EL (cell line): ENCODE data around the gene B4GALT7.

Experiments
- DNase-seq: peaks from one replicate; pipeline ENCODE4 v3.0.0-alpha.2; 2016

Gene B4GALT7

DNA sequence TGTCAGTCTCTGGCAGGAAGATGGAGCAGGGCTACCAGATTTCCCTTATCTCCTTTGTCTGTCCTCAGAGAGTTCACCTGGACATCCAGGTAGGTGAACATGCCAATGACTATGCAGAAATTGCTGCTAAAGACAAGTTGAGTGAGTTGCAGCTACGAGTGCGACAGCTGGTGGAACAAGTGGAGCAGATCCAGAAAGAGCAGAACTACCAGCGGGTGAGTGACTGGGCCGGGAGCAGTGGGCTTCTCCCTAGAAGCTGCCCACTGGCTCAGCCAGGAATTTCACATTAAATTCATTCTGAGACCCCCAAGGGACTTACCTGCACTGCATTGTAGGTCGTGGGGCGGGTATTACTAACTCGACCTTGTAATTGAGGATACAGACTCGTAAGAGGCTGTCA, 5.9 kb upstream of the B4GALT7 start:
- DNase-seq, result no peak

DNA sequence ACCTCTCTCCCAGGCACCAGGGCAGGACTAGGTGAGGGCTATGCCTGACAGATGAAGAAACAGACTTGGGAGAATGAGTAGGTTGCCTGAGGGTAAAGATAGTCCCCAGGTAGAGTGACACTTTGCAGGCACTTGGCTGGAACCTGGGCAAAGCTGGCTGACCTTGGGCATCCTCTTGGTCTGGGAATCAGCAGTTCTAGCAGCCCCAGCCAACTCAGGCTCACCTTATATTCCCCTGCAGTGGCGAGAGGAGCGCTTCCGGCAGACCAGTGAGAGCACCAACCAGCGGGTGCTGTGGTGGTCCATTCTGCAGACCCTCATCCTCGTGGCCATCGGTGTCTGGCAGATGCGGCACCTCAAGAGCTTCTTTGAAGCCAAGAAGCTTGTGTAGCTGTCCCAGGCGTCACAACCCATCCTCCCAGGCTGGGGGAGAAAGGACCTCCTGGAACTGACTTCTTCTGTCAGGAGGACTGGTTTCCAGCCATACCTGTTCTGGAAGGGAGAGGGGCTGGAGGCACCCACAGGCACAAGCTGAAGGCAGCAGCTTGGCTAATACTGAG, 4.8 kb upstream of the B4GALT7 start:
- DNase-seq, result no peak

DNA sequence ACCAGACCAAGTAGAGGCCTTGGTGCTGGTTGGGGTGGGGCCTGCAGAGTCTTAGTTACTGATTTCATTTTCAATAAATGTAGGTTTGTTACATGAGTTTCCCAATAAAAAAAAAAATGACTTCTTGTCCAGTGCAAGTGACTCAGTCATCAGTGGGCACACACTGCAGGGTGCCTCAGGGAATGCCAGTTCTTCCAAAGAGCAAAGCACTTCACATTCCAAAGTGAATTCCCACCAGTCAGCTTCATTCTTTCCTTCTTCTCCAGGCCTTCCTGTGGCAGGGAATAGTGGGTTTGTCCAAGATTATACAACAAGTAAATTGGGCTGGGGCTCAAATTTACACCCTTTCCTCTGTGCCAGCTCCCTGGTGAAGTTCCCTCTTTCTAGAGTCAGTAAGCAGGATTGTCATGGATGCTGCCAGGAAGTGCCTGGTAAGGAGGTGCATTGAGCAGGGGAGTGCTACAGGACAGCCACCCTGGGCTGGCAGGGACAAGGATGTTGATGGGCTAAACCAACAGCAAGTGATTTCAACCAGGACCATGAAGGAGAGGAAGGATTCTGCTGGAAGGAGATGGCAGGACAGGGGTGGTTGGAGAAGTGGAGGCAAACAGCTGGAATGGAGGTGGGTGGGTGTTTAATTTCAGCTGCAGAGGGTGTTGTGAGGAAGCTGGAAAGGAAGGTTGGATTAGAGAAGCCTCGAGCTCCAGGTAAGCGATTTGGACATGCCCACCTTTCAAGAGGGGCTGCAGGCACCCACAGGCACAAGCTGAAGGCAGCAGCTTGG, 3.7 kb upstream of the B4GALT7 start:
- DNase-seq, result no peak

DNA sequence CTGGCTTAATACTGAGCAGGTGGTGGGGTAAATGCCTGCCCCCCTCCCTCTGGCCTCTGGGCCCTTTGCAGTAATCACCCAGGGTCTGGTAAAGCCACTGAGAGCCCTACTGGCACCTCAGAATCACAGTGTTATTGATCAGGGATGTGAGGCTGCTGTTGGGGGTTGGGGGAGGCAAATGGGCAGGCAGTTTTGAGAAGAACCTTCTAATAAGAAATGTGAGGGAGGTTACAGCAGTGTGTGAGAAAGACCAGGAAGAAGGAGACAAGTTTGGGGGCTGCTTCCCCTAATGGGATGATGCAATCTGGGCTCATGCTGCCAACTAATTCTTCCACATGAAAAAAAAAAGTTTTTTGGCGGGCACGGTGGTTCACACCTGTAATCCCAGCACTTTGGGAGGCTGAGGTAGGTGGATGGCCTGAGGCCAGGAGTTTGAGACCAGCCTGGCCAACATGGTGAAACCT, 3.1 kb upstream of the B4GALT7 start:
- no peak for DNase-seq

DNA sequence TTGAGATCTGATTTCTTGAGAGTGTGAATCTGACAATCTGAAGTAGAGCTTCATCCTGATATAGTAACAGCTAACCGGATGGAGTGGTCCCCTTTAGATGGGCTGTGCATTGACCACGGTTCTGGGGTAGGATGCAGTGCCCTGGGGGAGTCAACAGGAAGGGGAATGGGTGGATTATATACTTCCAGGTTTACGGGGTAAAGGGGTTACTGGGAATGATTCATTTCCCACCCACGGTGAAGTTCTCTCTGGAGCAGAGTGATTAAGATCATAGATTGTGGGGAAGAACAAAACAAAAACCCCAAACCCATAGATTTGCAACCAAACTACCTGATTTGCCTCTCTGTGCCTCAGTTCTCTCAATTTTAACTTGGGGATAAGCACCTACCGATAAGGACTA, 1.5 kb upstream of the B4GALT7 start:
- DNase-seq, result peak; percentile 29

DNA sequence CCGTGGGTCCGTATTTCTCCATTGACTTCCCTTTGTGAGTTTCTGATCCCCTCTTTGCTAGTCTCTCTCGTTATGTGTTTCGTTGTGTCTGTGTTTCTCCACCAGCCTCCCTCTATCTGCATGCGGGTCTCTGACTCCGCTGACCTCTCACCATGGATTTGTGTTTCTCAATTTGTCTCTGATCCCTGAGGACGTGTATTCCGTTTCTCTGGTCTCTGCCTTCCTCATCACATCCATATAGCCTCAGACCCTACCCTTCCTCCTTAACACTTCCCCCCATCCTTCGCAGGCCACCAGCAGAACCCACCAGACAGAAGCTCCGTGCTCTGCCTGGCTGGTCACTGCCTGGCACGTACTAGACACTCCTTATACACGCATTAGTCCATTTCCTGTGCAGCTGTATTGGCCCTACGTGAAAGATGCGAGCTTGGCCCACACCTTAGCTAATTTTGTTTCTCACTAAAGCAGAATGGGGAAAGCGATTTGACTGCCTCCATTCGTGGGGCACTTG, 631 bp downstream of the B4GALT7 start:
- peak; percentile 37 for DNase-seq

DNA sequence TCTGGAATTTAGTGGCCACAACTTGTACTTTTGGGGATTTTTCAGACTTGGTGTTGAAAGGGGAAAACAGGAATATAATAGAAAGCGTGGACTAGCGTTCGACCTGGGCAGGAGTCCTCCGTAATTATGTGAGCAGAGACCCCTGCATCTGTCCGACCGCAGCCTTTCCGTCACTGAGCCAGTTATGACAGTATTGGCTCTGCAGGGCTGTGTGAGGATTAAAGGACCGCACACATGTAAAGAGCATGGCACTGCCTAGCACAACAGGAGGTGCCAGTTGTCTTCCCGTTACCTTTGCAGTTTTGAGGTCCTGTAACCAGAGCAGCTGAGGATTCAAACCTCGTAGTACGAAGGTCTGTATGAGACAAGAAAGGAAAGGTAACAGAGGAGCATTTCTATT, 1.2 kb downstream of the B4GALT7 start:
- DNase-seq, result no peak

DNA sequence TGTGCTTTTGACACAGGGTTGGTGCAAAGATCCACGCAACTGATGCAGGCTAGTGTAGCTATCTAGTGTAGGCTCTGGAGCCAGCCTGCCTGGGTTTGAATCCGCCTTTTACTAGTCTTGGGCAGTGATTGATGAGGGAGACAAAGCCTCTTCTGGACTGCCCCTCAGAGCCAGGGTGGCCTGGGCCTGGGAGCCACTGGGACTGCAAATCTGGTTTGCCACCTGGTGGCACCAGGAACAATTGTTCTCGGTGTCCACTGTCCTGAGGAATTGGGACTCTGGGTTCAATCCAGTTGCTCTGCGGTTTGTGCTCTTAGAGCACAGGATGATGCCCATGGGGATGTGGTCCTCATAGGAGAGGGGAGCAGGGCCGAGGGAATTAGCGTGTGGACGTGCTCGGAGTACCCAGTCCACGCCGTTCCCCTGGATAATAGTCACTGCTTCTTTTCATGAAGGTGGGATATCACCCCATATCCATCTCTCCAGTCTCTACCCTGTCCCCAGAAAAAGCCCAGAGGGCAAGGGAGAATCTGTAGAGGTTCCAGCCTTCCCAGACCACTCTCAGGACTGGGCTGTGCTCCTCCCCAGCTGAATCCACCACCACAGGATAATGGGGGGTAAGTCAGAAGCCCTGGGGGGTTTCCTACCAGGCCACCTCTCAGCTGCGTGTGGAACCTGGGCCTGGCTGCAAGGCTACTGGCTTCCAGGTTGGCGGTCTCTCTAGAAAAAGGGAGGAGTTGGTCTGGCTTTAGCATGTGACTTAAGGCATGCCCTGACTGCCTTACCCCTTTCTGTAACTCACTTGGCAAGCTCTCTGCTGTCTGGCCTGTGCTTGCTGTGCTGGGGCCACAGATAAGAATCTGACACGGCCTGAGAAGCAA, 1.9 kb downstream of the B4GALT7 start:
- no peak for DNase-seq

DNA sequence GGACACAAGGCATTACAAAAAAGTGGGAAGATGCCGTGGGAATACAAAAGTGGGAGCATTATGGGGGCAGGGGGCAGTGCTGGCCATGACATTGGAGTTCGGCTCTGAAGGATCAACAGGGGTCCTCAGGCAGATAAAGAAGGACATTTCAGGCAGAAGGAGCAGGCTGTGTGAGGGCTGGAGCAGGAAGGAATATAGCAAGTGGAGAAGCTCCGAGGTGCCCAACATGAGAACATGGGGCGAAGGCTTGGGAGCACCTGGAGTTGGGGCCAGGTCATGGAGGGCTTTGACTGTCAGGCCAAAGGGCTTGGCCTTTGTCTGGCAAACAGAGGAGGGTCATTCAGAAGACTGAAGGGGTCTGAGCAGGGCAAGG, 2.5 kb downstream of the B4GALT7 start:
- no peak for DNase-seq

DNA sequence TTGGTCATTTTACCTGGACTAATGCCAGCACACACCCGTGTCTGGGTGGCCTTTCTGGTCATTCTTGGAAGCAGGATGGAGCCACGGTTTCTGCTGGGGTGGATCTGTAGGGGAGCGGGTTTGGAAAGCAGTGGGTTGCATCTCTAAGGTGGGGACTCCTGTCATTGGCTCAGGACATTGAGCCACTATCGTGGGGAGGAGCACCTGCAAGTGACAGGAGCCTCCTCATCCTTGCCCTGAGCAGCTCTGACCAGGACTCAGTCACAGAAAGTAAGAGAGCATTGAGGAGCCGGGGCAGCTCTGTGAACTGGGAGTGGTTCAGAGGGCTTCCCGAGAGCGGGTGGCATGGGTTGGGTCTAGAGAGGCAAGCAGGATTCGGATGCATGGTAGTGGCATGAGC, 3.7 kb downstream of the B4GALT7 start:
- no peak for DNase-seq

DNA sequence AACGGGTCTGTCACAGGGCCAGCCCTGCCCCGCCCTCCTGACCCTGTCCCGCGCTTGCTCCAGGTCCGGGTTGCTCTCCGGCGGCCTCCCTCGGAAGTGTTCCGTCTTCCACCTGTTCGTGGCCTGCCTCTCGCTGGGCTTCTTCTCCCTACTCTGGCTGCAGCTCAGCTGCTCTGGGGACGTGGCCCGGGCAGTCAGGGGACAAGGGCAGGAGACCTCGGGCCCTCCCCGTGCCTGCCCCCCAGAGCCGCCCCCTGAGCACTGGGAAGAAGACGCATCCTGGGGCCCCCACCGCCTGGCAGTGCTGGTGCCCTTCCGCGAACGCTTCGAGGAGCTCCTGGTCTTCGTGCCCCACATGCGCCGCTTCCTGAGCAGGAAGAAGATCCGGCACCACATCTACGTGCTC, 4.2 kb downstream of the B4GALT7 start:
- no peak for DNase-seq

DNA sequence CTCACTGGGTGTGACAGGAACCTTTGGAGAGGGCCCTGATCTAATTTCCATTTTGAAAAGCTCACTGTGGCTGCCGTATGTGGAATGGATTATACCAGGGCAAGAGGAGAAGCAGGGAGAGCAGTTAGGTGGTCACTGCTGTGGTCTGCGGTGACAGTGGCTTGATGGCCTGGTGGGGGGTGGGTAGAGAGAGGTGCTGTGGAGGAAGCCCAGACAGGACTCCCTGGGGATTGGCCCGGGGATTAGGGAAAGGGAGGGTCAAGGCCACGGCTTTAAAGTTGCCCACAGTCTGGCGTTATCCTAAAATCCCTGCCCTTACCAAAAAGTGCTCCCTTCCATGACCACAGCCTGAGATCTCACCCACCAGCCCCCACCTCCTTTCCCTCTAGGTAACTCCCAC, 4.7 kb downstream of the B4GALT7 start:
- DNase-seq, result no peak

DNA sequence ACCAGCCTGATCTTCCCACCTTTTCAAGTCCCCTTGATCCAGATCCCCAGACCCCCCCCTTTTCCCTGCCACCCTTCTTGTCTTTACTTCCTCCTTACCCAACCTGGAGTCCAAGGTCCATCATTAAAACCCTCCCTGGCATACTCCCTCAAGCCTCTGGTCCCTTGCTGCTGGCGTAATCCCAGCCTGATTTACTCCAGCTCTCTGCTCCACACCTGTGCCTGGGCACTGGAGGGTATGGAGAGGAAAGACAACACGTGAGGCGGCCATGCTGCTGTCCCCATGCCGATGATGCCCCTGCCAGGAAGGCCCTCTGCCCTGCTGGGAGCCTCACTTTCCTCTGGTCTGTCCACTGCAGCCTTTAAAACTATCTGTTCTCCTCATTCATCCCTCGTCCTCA, 5.1 kb downstream of the B4GALT7 start:
- no peak for DNase-seq

DNA sequence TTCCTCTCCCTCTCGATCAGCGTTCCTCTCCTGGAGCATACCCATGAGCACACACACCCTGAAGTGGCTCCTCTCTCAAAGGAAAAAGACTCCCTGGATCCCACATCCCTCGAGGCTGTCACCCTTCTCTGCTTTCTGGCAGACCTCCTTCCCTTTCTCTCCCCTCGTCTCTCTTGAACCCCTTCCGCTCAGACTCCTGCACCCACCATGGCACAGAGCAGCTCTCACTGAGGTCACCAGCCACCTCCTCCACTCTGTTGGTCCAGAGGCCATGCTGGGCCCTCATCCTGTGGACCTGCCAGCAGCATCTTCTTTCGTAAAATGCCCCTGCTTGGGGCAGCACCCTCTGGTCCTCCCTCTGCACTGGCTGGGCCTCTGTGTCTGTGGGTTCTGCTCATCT, 5.7 kb downstream of the B4GALT7 start:
- DNase-seq, result no peak

DNA sequence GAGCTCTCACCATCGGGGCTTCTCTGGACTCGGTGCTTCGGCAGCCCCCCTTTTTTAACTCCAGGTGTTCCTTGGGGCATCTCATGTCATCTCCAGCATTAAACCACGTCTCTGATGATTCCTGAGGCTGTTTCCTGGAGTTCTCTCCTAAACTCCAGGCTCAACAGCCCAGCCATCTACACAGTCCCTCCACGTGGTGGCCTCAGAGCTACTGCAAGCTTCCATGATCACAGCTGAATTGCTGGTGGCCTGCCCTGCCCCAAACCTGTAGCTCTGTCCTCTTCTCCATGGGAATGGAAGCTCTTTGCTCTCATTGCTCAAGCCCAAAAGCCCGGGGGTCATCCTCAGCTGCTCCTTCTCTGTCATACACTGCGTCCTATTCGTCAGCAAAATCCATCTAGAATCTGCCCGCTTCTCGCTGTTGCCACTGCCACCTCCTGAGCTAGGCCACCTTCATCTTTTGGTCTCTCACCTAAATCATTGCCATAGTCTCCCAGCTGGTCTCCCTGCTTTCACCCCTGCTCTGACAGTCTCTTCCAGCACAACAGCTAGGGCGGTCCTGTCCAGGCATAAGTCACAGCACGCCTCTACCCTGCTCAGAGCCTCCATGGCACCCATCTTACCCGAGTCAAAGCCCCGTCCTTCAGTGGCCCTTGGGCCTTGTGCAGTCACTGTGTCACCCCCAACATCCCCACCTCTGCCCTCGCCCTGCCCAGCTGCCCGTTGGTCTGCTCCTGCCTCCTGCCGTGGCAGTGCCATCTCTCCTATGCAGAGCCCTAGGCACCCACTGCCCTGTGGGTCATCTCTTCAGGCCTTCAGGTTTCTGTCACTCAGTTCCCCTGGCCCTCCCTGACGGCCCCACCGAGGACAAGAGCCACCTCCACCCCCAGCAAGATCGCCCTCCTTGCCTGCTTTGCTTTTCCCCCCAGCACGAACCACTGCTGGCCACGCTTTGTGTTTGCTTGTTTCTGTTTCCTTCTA, 6.4 kb downstream of the B4GALT7 start:
- no peak for DNase-seq

DNA sequence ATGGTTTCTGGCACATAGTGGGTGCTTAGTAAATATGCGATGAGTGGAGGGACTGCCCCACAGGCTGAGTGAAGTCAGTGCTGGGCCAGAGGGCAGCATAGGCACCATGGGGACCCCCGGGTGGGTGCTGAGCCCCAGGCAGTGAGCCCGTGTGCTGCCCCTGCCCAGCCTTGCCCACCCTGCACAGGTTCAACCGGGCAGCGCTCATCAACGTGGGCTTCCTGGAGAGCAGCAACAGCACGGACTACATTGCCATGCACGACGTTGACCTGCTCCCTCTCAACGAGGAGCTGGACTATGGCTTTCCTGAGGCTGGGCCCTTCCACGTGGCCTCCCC, 7.2 kb downstream of the B4GALT7 start:
- no peak for DNase-seq

DNA sequence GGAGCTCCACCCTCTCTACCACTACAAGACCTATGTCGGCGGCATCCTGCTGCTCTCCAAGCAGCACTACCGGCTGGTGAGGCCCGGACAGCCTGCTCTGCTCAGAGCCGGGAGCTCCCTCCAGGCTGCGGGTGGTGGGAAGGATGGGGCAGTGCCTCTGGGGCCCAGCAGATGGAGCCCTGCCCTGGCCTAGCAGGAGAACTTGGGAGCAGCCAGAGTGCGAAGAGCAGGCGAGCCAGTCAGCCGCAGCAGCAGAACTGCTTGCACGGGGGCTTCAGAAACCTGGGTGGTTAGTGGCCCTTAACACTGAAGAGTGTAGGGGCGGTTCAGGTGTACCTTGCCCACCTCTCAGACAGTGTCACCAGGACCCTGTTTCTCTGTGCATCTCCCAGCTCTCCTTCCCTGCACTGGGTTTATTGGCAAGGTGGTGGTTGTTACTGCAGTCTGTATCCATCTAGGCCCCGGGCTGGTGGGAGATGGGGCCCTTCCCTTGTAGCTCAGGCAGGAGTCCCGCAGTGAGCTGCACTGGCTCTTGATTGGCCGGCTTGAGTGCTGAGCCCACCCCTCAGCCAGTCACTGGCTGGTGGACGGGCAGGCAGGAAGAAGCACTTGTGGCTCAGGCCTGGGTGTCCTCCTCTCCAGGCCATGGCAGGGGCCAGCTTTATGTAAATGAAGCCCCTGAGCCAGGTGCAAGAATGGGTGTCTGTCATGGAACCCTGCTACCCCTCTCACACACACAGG, 7.7 kb downstream of the B4GALT7 start:
- peak; percentile 74 for DNase-seq

DNA sequence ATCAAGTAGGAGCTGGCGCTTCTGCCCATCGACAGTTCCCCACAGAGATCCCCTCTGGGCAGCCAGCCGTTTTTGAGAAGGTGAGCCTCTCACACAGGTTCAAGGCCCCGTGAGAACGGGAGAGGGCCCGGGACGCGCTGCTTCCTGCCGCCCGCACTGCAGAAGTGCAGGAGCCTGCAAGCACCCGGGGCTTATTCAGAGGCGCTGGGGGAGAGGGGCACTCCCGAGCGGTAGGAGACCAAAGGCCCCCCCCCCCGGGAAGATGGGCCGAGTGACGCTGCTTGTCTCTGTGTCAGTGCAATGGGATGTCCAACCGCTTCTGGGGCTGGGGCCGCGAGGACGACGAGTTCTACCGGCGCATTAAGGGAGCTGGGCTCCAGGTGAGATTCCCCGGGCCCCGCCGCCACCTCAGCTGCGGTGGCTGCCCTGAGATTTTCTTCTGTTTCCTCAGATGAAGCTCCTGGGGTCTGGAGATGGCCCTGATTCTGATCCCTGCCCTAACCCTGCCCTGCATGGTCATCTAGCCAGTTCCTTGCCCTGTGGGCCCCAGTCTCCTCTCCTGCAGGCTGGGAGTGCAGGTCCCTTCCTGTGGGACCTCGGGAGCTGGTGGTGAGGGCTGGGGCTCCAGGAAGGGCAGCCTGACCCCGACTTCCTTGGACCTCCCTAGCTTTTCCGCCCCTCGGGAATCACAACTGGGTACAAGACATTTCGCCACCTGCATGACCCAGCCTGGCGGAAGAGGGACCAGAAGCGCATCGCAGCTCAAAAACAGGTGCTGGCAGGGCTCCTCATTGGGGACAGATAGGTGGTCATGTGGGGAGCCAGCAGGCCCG, 8.5 kb downstream of the B4GALT7 start:
- no peak for DNase-seq

DNA sequence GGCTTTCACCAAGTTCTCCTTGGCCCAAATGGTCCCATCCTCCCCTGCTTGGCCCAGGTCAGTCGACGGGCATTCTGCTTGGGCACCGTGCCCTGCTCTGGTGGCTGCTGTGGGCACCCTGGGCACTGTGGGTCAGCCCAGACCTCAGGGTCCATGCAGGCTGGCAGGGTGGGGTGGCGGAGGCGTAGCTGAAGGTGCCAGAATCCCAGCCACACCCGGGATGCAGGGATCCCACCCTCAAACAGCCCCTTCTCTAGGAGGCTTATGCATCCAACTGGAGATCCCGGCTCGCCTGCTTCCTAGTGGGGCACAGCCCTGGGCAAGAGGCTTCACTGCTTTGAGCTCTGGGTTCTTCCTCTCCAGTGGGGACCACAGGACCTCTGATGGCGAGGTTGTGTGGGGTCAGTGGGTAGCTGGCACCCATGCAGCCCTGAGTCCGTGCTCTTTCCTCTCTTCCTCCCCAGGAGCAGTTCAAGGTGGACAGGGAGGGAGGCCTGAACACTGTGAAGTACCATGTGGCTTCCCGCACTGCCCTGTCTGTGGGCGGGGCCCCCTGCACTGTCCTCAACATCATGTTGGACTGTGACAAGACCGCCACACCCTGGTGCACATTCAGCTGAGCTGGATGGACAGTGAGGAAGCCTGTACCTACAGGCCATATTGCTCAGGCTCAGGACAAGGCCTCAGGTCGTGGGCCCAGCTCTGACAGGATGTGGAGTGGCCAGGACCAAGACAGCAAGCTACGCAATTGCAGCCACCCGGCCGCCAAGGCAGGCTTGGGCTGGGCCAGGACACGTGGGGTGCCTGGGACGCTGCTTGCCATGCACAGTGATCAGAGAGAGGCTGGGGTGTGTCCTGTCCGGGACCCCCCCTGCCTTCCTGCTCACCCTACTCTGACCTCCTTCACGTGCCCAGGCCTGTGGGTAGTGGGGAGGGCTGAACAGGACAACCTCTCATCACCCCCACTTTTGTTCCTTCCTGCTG, 9.4 kb downstream of the B4GALT7 start:
- no peak for DNase-seq
